CD4-positive, alpha-beta T cell (primary cell): Measurements from ENCODE around the gene SMOC2. TPM values are rescaled to one million over a fixed set of nuclear protein-coding genes. Genes with fewer than 3 reads are reported as not detected.

Source experiments
- ATAC-seq: fragments of 200-7000 bp; cut with Tn5 transposase; one replicate; pipeline ENCODE4 v1.10.0; 2022; ENCODE audit warnings: mild to moderate bottlenecking; ENCODE audit not compliant: poor library complexity
- CTCF ChIA-PET: fragments of 350-600 bp; sonication (Branson Sonifier 250); formaldehyde crosslinking; loops from one replicate; lab custom pipeline; 2021; ENCODE audit warnings: antibody characterized with exemption, inconsistent platforms; lab: Charles Lee
- POLR2A ChIA-PET: fragments of 350-600 bp; sonication (Branson Sonifier 250); formaldehyde crosslinking; loops from one replicate; lab custom pipeline; 2021; ENCODE audit warnings: antibody characterized with exemption, inconsistent platforms; lab: Charles Lee
- DNase-seq, 14 experiments: peaks; one replicate each; pipeline ENCODE4 v3.0.0-alpha.2; 2013 to 2020; ENCODE audit warnings: mixed read lengths in 2 of 14
- H3K27ac ChIP-seq, 2 donors: one replicate each; pipeline versions ENCODE4 v1.5.1 to v1.7.0; 2013; ENCODE audit warnings: low read length in 2 of 2, low read depth in 1 of 2, mild to moderate bottlenecking in 1 of 2
- H3K27me3 ChIP-seq, 2 experiments: 1 replicate in 1 of 2; 2 replicates in 1 of 2; pipeline versions ENCODE4 v1.6.1 to v1.7.0; 2013; ENCODE audit warnings: low read length in 2 of 2, control low read depth in 1 of 2, mild to moderate bottlenecking in 1 of 2, moderate library complexity in 1 of 2; ENCODE audit not compliant: insufficient read depth in 2 of 2, control insufficient read depth in 1 of 2
- H3K36me3 ChIP-seq: one replicate; pipeline ENCODE4 v1.6.1; 2013; ENCODE audit warnings: low read length, control low read depth; ENCODE audit not compliant: insufficient read depth
- H3K4me1 ChIP-seq: one replicate; pipeline ENCODE4 v1.6.1; 2013; ENCODE audit warnings: low read length, control low read depth; ENCODE audit not compliant: insufficient read depth
- H3K4me3 ChIP-seq: one replicate; pipeline ENCODE4 v1.5.1; 2013; ENCODE audit warnings: mild to moderate bottlenecking, low read length, moderate library complexity
- H3K9me3 ChIP-seq, 2 experiments: 1 replicate in 1 of 2; 2 replicates in 1 of 2; pipeline versions ENCODE4 v1.6.1 to v1.7.0; 2013; ENCODE audit warnings: low read length in 2 of 2, mild to moderate bottlenecking in 2 of 2, control low read depth in 1 of 2, moderate library complexity in 1 of 2; ENCODE audit not compliant: control insufficient read depth in 1 of 2, insufficient read depth in 1 of 2
- H3K27ac Mint-ChIP-seq: one replicate; pipeline ENCODE4 v1.8.0; 2020; ENCODE audit warnings: mixed read lengths
- H3K27me3 Mint-ChIP-seq: one replicate; pipeline ENCODE4 v1.8.0; 2021; ENCODE audit warnings: mixed read lengths
- H3K36me3 Mint-ChIP-seq: one replicate; pipeline ENCODE4 v1.8.0; 2021; ENCODE audit warnings: low read depth, mixed read lengths
- H3K4me1 Mint-ChIP-seq: one replicate; pipeline ENCODE4 v1.8.0; 2021; ENCODE audit warnings: low read depth, mixed read lengths
- H3K4me3 Mint-ChIP-seq: one replicate; pipeline ENCODE4 v1.8.0; 2020; ENCODE audit warnings: mild to moderate bottlenecking, mixed read lengths
- H3K9me3 Mint-ChIP-seq: one replicate; pipeline ENCODE4 v1.8.0; 2020; ENCODE audit warnings: mixed read lengths
- CTCF ChIP-seq: fragments of 200-600 bp; IDR thresholded peaks from one replicate; pipeline ENCODE4 v1.8.0; 2022; ENCODE audit warnings: antibody characterized with exemption, mild to moderate bottlenecking
- intact Hi-C, 2 experiments: fragments of 100-400 bp; cut with DNase I in 1 of 2; cut with micrococcal nuclease in 1 of 2; formaldehyde crosslinking; loops; one replicate each; pipeline versions ENCODE4 v1.15.1 to v1.9.0; 2023 to 2025; cut with DNase I, micrococcal nuclease
- total RNA-seq, 174 experiments: library from RNA in 2 of 174; stranded (reverse) in 2 of 174; gene quantifications; one replicate each; pipeline ENCODE4 v1.2.3 and lab custom pipeline; 2021 to 2026

The SMOC2 gene
- total RNA-seq, 2 experiments from 2014 or later, result not detected

- no peaks in the 10 kb centered on the region for H3K9me3 Mint-ChIP-seq
- Histone ChIP-seq H3K27me3 (no peaks in the 10 kb centered on the region), H3K4me3 (no peak overlapping the region), H3K27ac (no peak overlapping the region), H3K4me1 (no peaks in the 10 kb centered on the region), H3K36me3 (no peaks in the 10 kb centered on the region), H3K9me3 (peaks cover 0 to 30% of the 10 kb centered on the region in 2 experiments)
- peaks cover 7% of the 10 kb centered on the region for H3K27me3 Mint-ChIP-seq
- ChIA-PET CTCF (no interaction called here), POLR2A (no interaction called here)
- H3K27ac Mint-ChIP-seq, result no peak overlapping the region
- DNase-seq (no peak), ATAC-seq (no peak)
- H3K36me3 Mint-ChIP-seq, result no peaks in the 10 kb centered on the region
- no peak for TF ChIP-seq CTCF
- intact Hi-C loops, result no loop called here
- H3K4me1 Mint-ChIP-seq, result no peaks in the 10 kb centered on the region
- H3K4me3 Mint-ChIP-seq, result no peak overlapping the region
These were observed 117.7 kb downstream of the SMOC2 start for GRCh38 chr6:168558686-168559085.

DNA sequence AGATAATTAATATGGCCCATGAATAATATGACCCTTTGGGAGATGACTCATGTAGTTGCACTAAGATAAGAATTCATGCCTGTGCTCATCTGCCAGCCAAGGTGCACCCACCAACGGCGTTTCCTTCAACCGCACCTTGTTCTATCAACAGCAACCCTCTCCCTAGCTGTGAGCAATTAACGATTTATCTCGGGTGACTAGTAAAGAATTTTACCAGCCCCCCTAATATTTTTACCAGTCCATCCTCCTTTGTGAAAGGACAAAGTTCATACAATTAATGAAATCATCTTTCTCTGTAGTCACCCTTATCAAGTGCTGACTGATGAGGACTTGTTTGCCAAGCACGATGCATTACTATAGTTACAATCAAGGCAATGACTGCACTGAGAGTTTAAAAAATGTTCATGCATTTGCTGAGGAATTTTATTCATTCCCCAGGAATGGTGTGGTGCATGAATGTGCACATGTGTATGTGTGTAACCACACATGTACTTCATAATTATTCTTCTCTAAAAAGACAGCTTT, 118.7 kb downstream of the SMOC2 start:
- H3K27ac Mint-ChIP-seq, result no peak overlapping the region
- H3K27me3 Mint-ChIP-seq, result peaks cover 12% of the 10 kb centered on the region
- H3K36me3 ChIP-seq, result no peaks in the 10 kb centered on the region
- CTCF ChIA-PET, result no interaction called here
- ATAC-seq, result no peak
- no peaks in the 10 kb centered on the region for H3K4me1 ChIP-seq
- POLR2A ChIA-PET, result no interaction called here
- no peak for DNase-seq
- H3K36me3 Mint-ChIP-seq, result no peaks in the 10 kb centered on the region
- H3K4me3 ChIP-seq, result no peak overlapping the region
- TF ChIP-seq CTCF, result no peak
- intact Hi-C loops, result no loop called here
- no peaks in the 10 kb centered on the region for H3K27me3 ChIP-seq
- H3K4me1 Mint-ChIP-seq, result no peaks in the 10 kb centered on the region
- H3K9me3 ChIP-seq, result peaks cover 0 to 27% of the 10 kb centered on the region in 2 experiments
- H3K27ac ChIP-seq, result no peak overlapping the region
- H3K9me3 Mint-ChIP-seq, result no peaks in the 10 kb centered on the region
- no peak overlapping the region for H3K4me3 Mint-ChIP-seq

- Mint-ChIP-seq H3K27ac (no peak overlapping the region), H3K4me3 (no peak overlapping the region), H3K4me1 (no peaks in the 10 kb centered on the region), H3K9me3 (no peaks in the 10 kb centered on the region), H3K27me3 (peaks cover 12% of the 10 kb centered on the region), H3K36me3 (no peaks in the 10 kb centered on the region)
- ATAC-seq (no peak), DNase-seq (no peak)
- no peaks in the 10 kb centered on the region for H3K36me3 ChIP-seq
- no peaks in the 10 kb centered on the region for H3K4me1 ChIP-seq
- H3K27me3 ChIP-seq, result no peaks in the 10 kb centered on the region
- H3K9me3 ChIP-seq, result peaks cover 0 to 22% of the 10 kb centered on the region in 2 experiments
- H3K4me3 ChIP-seq, result no peak overlapping the region
- POLR2A ChIA-PET, result no interaction called here
- no peak for TF ChIP-seq CTCF
- intact Hi-C loops, result no loop called here
- CTCF ChIA-PET, result no interaction called here
- no peak overlapping the region for H3K27ac ChIP-seq
These were observed 119.1 kb downstream of the SMOC2 start for GRCh38 chr6:168560126-168560525.
